Ovary (tissue), 9 donors: ENCODE data around the gene TMEM219. TPM values are rescaled to one million over a fixed set of nuclear protein-coding genes. Genes with fewer than 3 reads are reported as not detected.
"Not testable (repeated sequence)": the region's sequence is repeated elsewhere in the genome, so short reads cannot be mapped to it uniquely, and the experiment has no call there.

Experiments used
- DNase-seq, 5 donors: peaks; one replicate each; pipeline ENCODE4 v3.0.0-alpha.2; 2019 to 2020
- H3K27ac ChIP-seq, 2 donors: fragments of 200-600 bp; one replicate each; pipeline versions ENCODE4 v1.5.1 to v1.8.0; 2019 to 2022
- H3K27me3 ChIP-seq: fragments of 200-600 bp; one replicate; pipeline ENCODE4 v1.8.0; 2022
- H3K36me3 ChIP-seq: fragments of 200-600 bp; sonication (generic); one replicate; pipeline ENCODE4 v1.5.1; 2019
- H3K4me1 ChIP-seq: one replicate; pipeline ENCODE4 v1.8.1; 2013; ENCODE audit warnings: mild to moderate bottlenecking, moderate library complexity; ENCODE audit not compliant: insufficient read depth
- H3K4me3 ChIP-seq: fragments of 200-600 bp; sonication (generic); one replicate; pipeline ENCODE4 v1.5.1; 2017
- H3K9me3 ChIP-seq, 2 donors: fragments of 200-600 bp in 1 of 2; sonication (generic) in 1 of 2; one replicate each; pipeline versions ENCODE4 v1.5.1 to v1.8.1; 2013 to 2019; ENCODE audit warnings: mild to moderate bottlenecking in 1 of 2, moderate library complexity in 1 of 2
- CTCF ChIP-seq, 3 donors: fragments of 450-650 bp in 2 of 3; fragments of 200-600 bp in 1 of 3; IDR thresholded peaks; one replicate each; pipeline versions ENCODE4 v1.5.1 to v1.8.0; 2016 to 2022; ENCODE audit warnings: antibody characterized with exemption in 3 of 3, mild to moderate bottlenecking in 1 of 3
- EP300 ChIP-seq: sonication (generic); formaldehyde crosslinking; IDR thresholded peaks from one replicate; pipeline ENCODE4 v1.6.1; 2017; ENCODE audit warnings: antibody characterized with exemption
- POLR2A ChIP-seq: fragments of 450-650 bp; IDR thresholded peaks from one replicate; pipeline ENCODE4 v1.6.1; 2017; ENCODE audit warnings: antibody characterized with exemption, mild to moderate bottlenecking, moderate library complexity
- WGBS, 3 donors: extraction: QIAGEN DNeasy Blood & Tissue Kit in 1 of 3; methylation state at CpG; one replicate each; pipeline versions ENCODE4 v1.1.5 to v1.1.7; 2013 to 2017; 5-methylcytosine and 5-hydroxymethylcytosine counted together
- intact Hi-C, 4 donors: fragments of 100-400 bp; cut with DNase I; formaldehyde crosslinking; loops; one replicate each; pipeline versions ENCODE4 v1.11.0 to v1.15.1; 2022 to 2023
- polyA plus RNA-seq, 2 donors: library from polyadenylated mRNA; stranded (reverse); fragments of 200-250 nt in 1 of 2; fragments of 350-450 nt in 1 of 2; fragmentation: Illumina TruSeq in 1 of 2; extraction: RNeasy Lipid Tissue Mini Kit (QIAGEN cat#74804) in 1 of 2; gene quantifications; one replicate each; pipeline ENCODE4 v1.2.3, GENCODE V29; 2013 to 2014
- total RNA-seq, 7 donors: library from RNA; depleted of rRNA in 2 of 7; stranded (reverse); fragments of >200 nt in 2 of 7; fragmentation: NEBNext Ultra II Directional in 3 of 7; extraction: Animal tissue kit (Norgen Biotek cat#: 25700) in 3 of 7; gene quantifications; one replicate each; pipeline versions ENCODE4 v1.1.0 to v1.2.4, GENCODE V29; 2016 to 2023
- donor health status: DM: no; HTN: no; CAD: no; lungs with moderate emphysema.
- donor health status: DM: no; HTN: no; CAD: no.
- donor health status: Bipolar disorder and iron deficiency.
- donor health status: DM: yes; HTN: yes; CAD: no.
- donor health status: DM: no; HTN: no; CAD: no.
- donor health status: DM: yes; HTN: yes; CAD: no.

The TMEM219 gene
- total and polyA plus RNA-seq, 9 donors, result 81.3 to 143 (median 87.4) TPM

GRCh38 chr16:30017277-30017656 is 55.4 kb downstream of the TMEM219 start:
- 95 to 99% (median 97%) methylated on average over 2 of the region's 2 CpGs for WGBS, 3 donors
- intact Hi-C loops, result loop anchor here in 1 of 4 donors (10.0 kb wide), 1 partner anchor 132 kb away; no protein-coding TSS in a partner anchor

GRCh38 chr16:30017937-30018336 is 56.1 kb downstream of the TMEM219 start:
- H3K4me1 ChIP-seq, H3K9me3 ChIP-seq, DNase-seq, H3K4me3 ChIP-seq, H3K36me3 ChIP-seq, H3K27ac ChIP-seq, H3K27me3 ChIP-seq: not testable (repeated sequence)
- 87 to 91% (median 88%) methylated on average over 4 of the region's 4 CpGs for WGBS, 3 donors
- intact Hi-C loops, result loop anchor here in 1 of 4 donors (10.0 kb wide), 1 partner anchor 133 kb away; no protein-coding TSS in a partner anchor

More at GRCh38 chr16:30017277-30017656, 55.4 kb downstream of the TMEM219 start:
- Histone ChIP-seq H3K4me3 (no peak overlapping the region), H3K4me1 (no peaks in the 10 kb centered on the region), H3K36me3 (no peaks in the 10 kb centered on the region), H3K27me3 (no peaks in the 10 kb centered on the region), H3K9me3 (no peaks in the 10 kb centered on the region), H3K27ac (no peak overlapping the region)
- TF ChIP-seq POLR2A (no peak), EP300 (no peak)
- no peak for DNase-seq

DNA sequence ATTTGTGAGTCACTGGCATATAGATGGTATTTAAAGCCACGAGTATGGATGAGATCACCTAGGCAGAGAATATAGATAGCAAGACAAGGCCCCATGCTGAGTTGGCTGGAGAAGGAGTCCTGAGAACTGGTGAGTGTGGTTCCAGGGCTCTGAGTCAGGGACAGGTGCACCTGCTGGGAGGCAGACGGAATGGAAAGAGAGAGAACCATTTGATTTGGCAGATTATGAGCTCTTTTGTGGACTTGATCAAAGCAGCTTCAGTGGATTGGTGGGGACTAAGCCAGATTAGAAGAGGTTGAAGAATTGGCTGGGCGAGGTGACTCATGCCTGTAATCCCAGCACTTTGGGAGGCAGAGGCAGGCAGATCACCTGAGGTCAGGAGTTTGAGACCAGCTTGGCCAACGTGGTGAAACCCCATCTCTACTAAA is 56.9 kb downstream of the TMEM219 start:
- Histone ChIP-seq H3K27ac (no peak overlapping the region), H3K9me3 (no peaks in the 10 kb centered on the region), H3K36me3 (no peaks in the 10 kb centered on the region), H3K4me3 (no peak overlapping the region), H3K27me3 (no peaks in the 10 kb centered on the region), H3K4me1 (no peaks in the 10 kb centered on the region)
- intact Hi-C loops, result loop anchor here in 1 of 4 donors (10.0 kb wide), 1 partner anchor 134 kb away; no protein-coding TSS in a partner anchor
- DNase-seq, result no peak
- 71 to 76% (median 73%) methylated on average over 4 of the region's 4 CpGs for WGBS, 3 donors
- TF ChIP-seq POLR2A (no peak), EP300 (no peak), CTCF (IDR thresholded peaks at IDR 0.05) (no peak)

Other genes starting within 250 kb of the TMEM219 start
- under 1 TPM; 0.12 to 0.72 (median 0.30) TPM for gene C16orf54, start 216.1 kb upstream of the TMEM219 start, total RNA-seq
- 1 to 10 TPM in 1 of 2 donors, under 1 TPM in 1; 0.16 to 1.7 TPM for gene C16orf54, start 216.1 kb upstream of the TMEM219 start, polyA plus RNA-seq
- gene ZG16, start 183.8 kb upstream of the TMEM219 start, total RNA-seq, result under 1 TPM in 3 of 7 donors, not detected in 4; 0.07 to 0.48 (median 0.15) TPM
- not detected for gene ZG16, start 183.8 kb upstream of the TMEM219 start, polyA plus RNA-seq
- 10 to 100 TPM; 15.9 to 31.0 (median 20.7) TPM for gene KIF22, start 171.3 kb upstream of the TMEM219 start, total RNA-seq
- 10 to 100 TPM; 14.4 to 30.6 TPM for gene KIF22, start 171.3 kb upstream of the TMEM219 start, polyA plus RNA-seq
- 100 to 1,000 TPM in 5 of 7 donors, 10 to 100 TPM in 2; 50.6 to 256 (median 192) TPM for gene MAZ, start 155.6 kb upstream of the TMEM219 start, total RNA-seq
- 100 to 1,000 TPM; 105 to 152 TPM for gene MAZ, start 155.6 kb upstream of the TMEM219 start, polyA plus RNA-seq
- 10 to 100 TPM; 26.0 to 64.5 (median 36.0) TPM for gene PRRT2, start 149.9 kb upstream of the TMEM219 start, total RNA-seq
- 10 to 100 TPM in 1 of 2 donors, 1 to 10 TPM in 1; 6.3 to 28.6 TPM for gene PRRT2, start 149.9 kb upstream of the TMEM219 start, polyA plus RNA-seq
- 10 to 100 TPM; 41.3 to 83.6 (median 66.6) TPM for gene PAGR1, start 145.9 kb upstream of the TMEM219 start, total RNA-seq
- 10 to 100 TPM; 13.9 to 63.3 TPM for gene PAGR1, start 145.9 kb upstream of the TMEM219 start, polyA plus RNA-seq
- gene MVP, start 141.6 kb upstream of the TMEM219 start, total RNA-seq, result 100 to 1,000 TPM in 6 of 7 donors, 10 to 100 TPM in 1; 74.2 to 191 (median 138) TPM
- 10 to 100 TPM; 56.4 to 93.3 TPM for gene MVP, start 141.6 kb upstream of the TMEM219 start, polyA plus RNA-seq
- 100 to 1,000 TPM in 4 of 7 donors, 10 to 100 TPM in 3; 88.2 to 121 (median 110) TPM for gene CDIPT, start 98.9 kb upstream of the TMEM219 start, total RNA-seq
- 100 to 1,000 TPM in 1 of 2 donors, 10 to 100 TPM in 1; 47.6 to 145 TPM for gene CDIPT, start 98.9 kb upstream of the TMEM219 start, polyA plus RNA-seq
- gene SEZ6L2, start 62.5 kb upstream of the TMEM219 start, total RNA-seq, result 10 to 100 TPM in 1 of 7 donors, 1 to 10 TPM in 5, under 1 TPM in 1; 0.73 to 13.3 (median 3.1) TPM
- gene SEZ6L2, start 62.5 kb upstream of the TMEM219 start, polyA plus RNA-seq, result 1 to 10 TPM; 2.9 to 5.1 TPM
- gene ASPHD1, start 61.6 kb upstream of the TMEM219 start, total RNA-seq, result 1 to 10 TPM in 5 of 7 donors, under 1 TPM in 1, not detected in 1; 0.53 to 7.8 (median 1.6) TPM
- 1 to 10 TPM in 1 of 2 donors, under 1 TPM in 1; 0.38 to 1.1 TPM for gene ASPHD1, start 61.6 kb upstream of the TMEM219 start, polyA plus RNA-seq
- gene KCTD13, start 35.9 kb upstream of the TMEM219 start, total RNA-seq, result 10 to 100 TPM; 18.4 to 36.8 (median 25.5) TPM
- 10 to 100 TPM in 1 of 2 donors, 1 to 10 TPM in 1; 7.0 to 16.3 TPM for gene KCTD13, start 35.9 kb upstream of the TMEM219 start, polyA plus RNA-seq
- 10 to 100 TPM; 24.8 to 54.0 (median 43.9) TPM for gene TAOK2, start 11.8 kb downstream of the TMEM219 start, total RNA-seq
- 10 to 100 TPM; 19.4 to 33.2 TPM for gene TAOK2, start 11.8 kb downstream of the TMEM219 start, polyA plus RNA-seq
- gene HIRIP3, start 33.5 kb downstream of the TMEM219 start, total RNA-seq, result 10 to 100 TPM; 11.8 to 22.7 (median 17.1) TPM
- 10 to 100 TPM; 15.8 to 19.0 TPM for gene HIRIP3, start 33.5 kb downstream of the TMEM219 start, polyA plus RNA-seq
- 10 to 100 TPM; 23.8 to 71.1 (median 55.5) TPM for gene INO80E, start 34.2 kb downstream of the TMEM219 start, total RNA-seq
- 10 to 100 TPM; 38.8 to 81.6 TPM for gene INO80E, start 34.2 kb downstream of the TMEM219 start, polyA plus RNA-seq
- 1 to 10 TPM; 1.4 to 7.2 (median 4.7) TPM for gene DOC2A, start 48.9 kb downstream of the TMEM219 start, total RNA-seq
- 1 to 10 TPM; 1.5 to 3.2 TPM for gene DOC2A, start 48.9 kb downstream of the TMEM219 start, polyA plus RNA-seq
- not detected for gene C16orf92, start 61.1 kb downstream of the TMEM219 start, total RNA-seq
- gene C16orf92, start 61.1 kb downstream of the TMEM219 start, polyA plus RNA-seq, result not detected
- under 1 TPM in 1 of 7 donors, not detected in 6; 0.15 TPM for gene TLCD3B, start 69.2 kb downstream of the TMEM219 start, total RNA-seq
- not detected for gene TLCD3B, start 69.2 kb downstream of the TMEM219 start, polyA plus RNA-seq
- gene ALDOA, start 103.7 kb downstream of the TMEM219 start, total RNA-seq, result 1,000 to 10,000 TPM in 1 of 7 donors, 100 to 1,000 TPM in 6; 395 to 1,259 (median 847) TPM
- 100 to 1,000 TPM; 252 to 522 TPM for gene ALDOA, start 103.7 kb downstream of the TMEM219 start, polyA plus RNA-seq
- gene PPP4C, start 113.9 kb downstream of the TMEM219 start, total RNA-seq, result 10 to 100 TPM; 21.9 to 55.8 (median 49.1) TPM
- 10 to 100 TPM; 13.7 to 58.8 TPM for gene PPP4C, start 113.9 kb downstream of the TMEM219 start, polyA plus RNA-seq
- gene TBX6, start 129.8 kb downstream of the TMEM219 start, total RNA-seq, result 1 to 10 TPM in 3 of 7 donors, under 1 TPM in 4; 0.23 to 1.5 (median 0.75) TPM
- 1 to 10 TPM in 1 of 2 donors, under 1 TPM in 1; 0.08 to 1.1 TPM for gene TBX6, start 129.8 kb downstream of the TMEM219 start, polyA plus RNA-seq
- 10 to 100 TPM; 12.7 to 94.9 (median 63.1) TPM for gene YPEL3, start 134.1 kb downstream of the TMEM219 start, total RNA-seq
- gene YPEL3, start 134.1 kb downstream of the TMEM219 start, polyA plus RNA-seq, result 100 to 1,000 TPM in 1 of 2 donors, 10 to 100 TPM in 1; 30.2 to 134 TPM
- gene GDPD3, start 151.5 kb downstream of the TMEM219 start, total RNA-seq, result 1 to 10 TPM; 2.6 to 7.5 (median 4.6) TPM
- 1 to 10 TPM; 3.7 to 4.4 TPM for gene GDPD3, start 151.5 kb downstream of the TMEM219 start, polyA plus RNA-seq
- 100 to 1,000 TPM in 5 of 7 donors, 10 to 100 TPM in 2; 41.7 to 136 (median 115) TPM for gene MAPK3, start 161.1 kb downstream of the TMEM219 start, total RNA-seq
- 100 to 1,000 TPM; 116 to 171 TPM for gene MAPK3, start 161.1 kb downstream of the TMEM219 start, polyA plus RNA-seq
- 10 to 100 TPM in 4 of 7 donors, 1 to 10 TPM in 3; 6.7 to 33.3 (median 14.1) TPM for gene CORO1A, start 221.5 kb downstream of the TMEM219 start, total RNA-seq
- 10 to 100 TPM in 1 of 2 donors, 1 to 10 TPM in 1; 1.6 to 12.2 TPM for gene CORO1A, start 221.5 kb downstream of the TMEM219 start, polyA plus RNA-seq
- gene BOLA2B, start 231.6 kb downstream of the TMEM219 start, total RNA-seq, result 100 to 1,000 TPM in 1 of 7 donors, 10 to 100 TPM in 6; 21.3 to 106 (median 40.1) TPM
- 10 to 100 TPM; 10.0 to 43.9 TPM for gene BOLA2B, start 231.6 kb downstream of the TMEM219 start, polyA plus RNA-seq
- gene SLX1A, start 231.8 kb downstream of the TMEM219 start, total RNA-seq, result 10 to 100 TPM in 6 of 7 donors, 1 to 10 TPM in 1; 9.3 to 60.9 (median 33.9) TPM
- gene SLX1A, start 231.8 kb downstream of the TMEM219 start, polyA plus RNA-seq, result 10 to 100 TPM in 1 of 2 donors, 1 to 10 TPM in 1; 3.5 to 12.5 TPM
- gene SULT1A3, start 237.2 kb downstream of the TMEM219 start, total RNA-seq, result 10 to 100 TPM in 4 of 7 donors, 1 to 10 TPM in 3; 4.1 to 12.5 (median 10.5) TPM
- 10 to 100 TPM in 1 of 2 donors, 1 to 10 TPM in 1; 9.9 to 10.0 TPM for gene SULT1A3, start 237.2 kb downstream of the TMEM219 start, polyA plus RNA-seq